ENCODE data around the gene CCDC179.

CCDC179 gene

GRCh38 chr11:22860241-22860640, at the start of gene CCDC179:
Gene CCDC179, minus strand, starts transcription at chr11:22860474. Its CDS starts 53 bp downstream, at chr11:22860421.
- no peak for DNase-seq (ENCODE audit: low spot score)

GRCh38 chr11:22903782-22904181, 43.5 kb upstream of the CCDC179 start:
- no peak for DNase-seq (ENCODE audit: low spot score)

GRCh38 chr11:22901603-22902002, 41.3 kb upstream of the CCDC179 start:
- no peak for DNase-seq (ENCODE audit: low spot score)

- DNase-seq (ENCODE audit: low spot score) = no peak
Observed at GRCh38 chr11:22900764-22901486, 40.7 kb upstream of the CCDC179 start.

- no peak for DNase-seq (ENCODE audit: low spot score)
Observed at GRCh38 chr11:22898036-22898435, 37.8 kb upstream of the CCDC179 start.

- no peak for DNase-seq (ENCODE audit: low spot score)
Observed at GRCh38 chr11:22890227-22890626, 30.0 kb upstream of the CCDC179 start.

GRCh38 chr11:22884217-22884616, 23.9 kb upstream of the CCDC179 start:
- no peak for DNase-seq (ENCODE audit: low spot score)

- DNase-seq (ENCODE audit: low spot score) = peak; percentile 49
Observed at GRCh38 chr11:22879630-22880029, 19.4 kb upstream of the CCDC179 start.

GRCh38 chr11:22878604-22879003, 18.3 kb upstream of the CCDC179 start:
- no peak for DNase-seq (ENCODE audit: low spot score)

- DNase-seq (ENCODE audit: low spot score) = no peak
Observed at GRCh38 chr11:22878039-22878438, 17.8 kb upstream of the CCDC179 start.

GRCh38 chr11:22875869-22876473, 15.7 kb upstream of the CCDC179 start:
- peak; percentile 86 for DNase-seq (ENCODE audit: low spot score)

GRCh38 chr11:22869325-22869724, 9.1 kb upstream of the CCDC179 start:
- no peak for DNase-seq (ENCODE audit: low spot score)

- DNase-seq (ENCODE audit: low spot score) = no peak
Observed at GRCh38 chr11:22859756-22860155, 518 bp downstream of the CCDC179 start.

- DNase-seq (ENCODE audit: low spot score) = no peak
Observed at GRCh38 chr11:22851477-22851876, 8.8 kb downstream of the CCDC179 start.

- no peak for DNase-seq (ENCODE audit: low spot score)
Observed at GRCh38 chr11:22846726-22847125, 13.5 kb downstream of the CCDC179 start.

- DNase-seq (ENCODE audit: low spot score) = peak; percentile 75
Observed at GRCh38 chr11:22832315-22833015, 27.8 kb downstream of the CCDC179 start.

- DNase-seq (ENCODE audit: low spot score) = no peak
Observed at GRCh38 chr11:22830082-22830414, 30.2 kb downstream of the CCDC179 start.

GRCh38 chr11:22829231-22830081, 30.8 kb downstream of the CCDC179 start, which contains the start of gene SVIP:
Gene SVIP, minus strand, starts transcription at chr11:22829801. Its CDS starts 53 bp downstream, at chr11:22829748.
- DNase-seq (ENCODE audit: low spot score) = peak; percentile 95

- no peak for DNase-seq (ENCODE audit: low spot score)
Observed at GRCh38 chr11:22828373-22828772, 31.9 kb downstream of the CCDC179 start.

- no peak for DNase-seq (ENCODE audit: low spot score)
Observed at GRCh38 chr11:22822203-22822602, 38.1 kb downstream of the CCDC179 start.

- no peak for DNase-seq (ENCODE audit: low spot score)
Observed at GRCh38 chr11:22809893-22810292, 50.4 kb downstream of the CCDC179 start.

- DNase-seq (ENCODE audit: low spot score) = no peak
Observed at GRCh38 chr11:22808571-22809197, 51.6 kb downstream of the CCDC179 start.
